Neural cell (in vitro differentiated cells): ENCODE data around the gene KCNRG. TPM values are rescaled to one million over a fixed set of nuclear protein-coding genes. Genes with fewer than 3 reads are reported as not detected.

Experiments
- H2AFZ ChIP-seq: fragments of 200-600, 300-800 bp; sonication (generic), shearing (Covaris generic); 2 replicates; pipeline ENCODE4 v1.6.0; 2014; ENCODE audit warnings: low read depth, mild to moderate bottlenecking, antibody characterized with exemption, low read length, moderate library complexity
- H3F3A ChIP-seq: fragments of 200-600 bp; shearing (Covaris generic); 2 replicates; pipeline ENCODE4 v1.6.1; 2016; ENCODE audit warnings: mild to moderate bottlenecking, moderate library complexity, mixed read lengths, antibody characterized with exemption, low read length; ENCODE audit not compliant: insufficient read depth, poor library complexity, severe bottlenecking
- H3K27ac ChIP-seq: fragments of 200-600, 300-800 bp; sonication (generic), shearing (Covaris generic); 2 replicates; pipeline ENCODE4 v1.5.1; 2014; ENCODE audit warnings: mild to moderate bottlenecking, low read length, moderate library complexity
- H3K27me3 ChIP-seq: fragments of 300-800, 200-600 bp; sonication (generic), shearing (Covaris generic); 2 replicates; pipeline ENCODE4 v1.6.0; 2014; ENCODE audit warnings: mild to moderate bottlenecking, low read depth, low read length, moderate library complexity; ENCODE audit not compliant: insufficient read depth
- H3K36me3 ChIP-seq: fragments of 300-800, 200-600 bp; sonication (generic), shearing (Covaris generic); 2 replicates; pipeline ENCODE4 v1.5.1; 2014; ENCODE audit warnings: mild to moderate bottlenecking, antibody characterized with exemption, low read length, moderate library complexity; ENCODE audit not compliant: insufficient read depth
- H3K4me2 ChIP-seq: fragments of 300-800, 200-600 bp; sonication (generic), shearing (Covaris generic); 2 replicates; pipeline ENCODE4 v1.6.0; 2014; ENCODE audit warnings: mild to moderate bottlenecking, low read length
- H3K4me3 ChIP-seq: fragments of 300-800, 200-600 bp; sonication (generic), shearing (Covaris generic); 2 replicates; pipeline ENCODE4 v1.5.1; 2014; ENCODE audit warnings: mild to moderate bottlenecking, low read length, moderate library complexity
- H3K79me2 ChIP-seq: fragments of 200-600 bp; shearing (Covaris generic); replicated peaks from 2 replicates; pipeline ENCODE4 v1.6.0; 2014; ENCODE audit warnings: mild to moderate bottlenecking, low read length, moderate library complexity; ENCODE audit not compliant: insufficient read depth
- H3K9ac ChIP-seq: fragments of 300-800, 200-600 bp; sonication (generic), shearing (Covaris generic); 2 replicates; pipeline ENCODE4 v1.6.1; 2016; ENCODE audit warnings: mild to moderate bottlenecking, low read length, mixed read lengths
- H3K9me2 ChIP-seq: fragments of 200-600 bp; shearing (Covaris generic); 2 replicates; pipeline ENCODE4 v1.6.1; 2016; ENCODE audit warnings: mild to moderate bottlenecking, low read length, mixed read lengths; ENCODE audit not compliant: insufficient read depth
- H3K9me3 ChIP-seq: fragments of 200-600, 300-800 bp; sonication (generic), shearing (Covaris generic); 2 replicates; pipeline ENCODE4 v1.6.1; 2016; ENCODE audit warnings: mild to moderate bottlenecking, mixed run types, low read length, moderate library complexity, mixed read lengths
- H4K20me1 ChIP-seq: fragments of 200-600 bp; shearing (Covaris generic); 2 replicates; pipeline ENCODE4 v1.6.1; 2016; ENCODE audit warnings: mild to moderate bottlenecking, mixed run types; ENCODE audit not compliant: insufficient read depth
- CTCF ChIP-seq: fragments of 450-650 bp; IDR thresholded peaks from 2 replicates; pipeline ENCODE4 v1.5.1; 2014; ENCODE audit warnings: antibody characterized with exemption, mild to moderate bottlenecking, moderate library complexity; ENCODE audit not compliant: poor library complexity, severe bottlenecking
- EP300 ChIP-seq: fragments of 450-650 bp; conservative IDR thresholded peaks from 2 replicates; pipeline ENCODE4 v1.6.1; 2014; ENCODE audit warnings: antibody characterized with exemption, mild to moderate bottlenecking, moderate library complexity; ENCODE audit not compliant: poor library complexity, severe bottlenecking
- EZH2 ChIP-seq: fragments of 200-600, 300-800 bp; shearing (Covaris generic), sonication (generic); IDR thresholded peaks from 2 replicates; pipeline ENCODE4 v1.6.1; 2014; ENCODE audit warnings: antibody characterized with exemption, low read length, borderline replicate concordance, mild to moderate bottlenecking; ENCODE audit not compliant: insufficient read depth, poor library complexity, severe bottlenecking
- MXI1 ChIP-seq: fragments of 450-650 bp; conservative IDR thresholded peaks from 2 replicates; pipeline ENCODE4 v1.6.1; 2014; ENCODE audit warnings: antibody characterized with exemption, mild to moderate bottlenecking; ENCODE audit not compliant: poor library complexity, severe bottlenecking
- POLR2AphosphoS5 ChIP-seq: IDR thresholded peaks from 2 replicates; pipeline ENCODE4 v1.6.1; 2012
- RAD21 ChIP-seq: fragments of 450-650 bp; conservative IDR thresholded peaks from 2 replicates; pipeline ENCODE4 v1.6.1; 2014; ENCODE audit warnings: antibody characterized with exemption, mild to moderate bottlenecking, moderate library complexity
- SMC3 ChIP-seq: fragments of 450-650 bp; conservative IDR thresholded peaks from 2 replicates; pipeline ENCODE4 v1.6.1; 2014; ENCODE audit warnings: antibody characterized with exemption, mild to moderate bottlenecking, moderate library complexity; ENCODE audit not compliant: poor library complexity
- TAF1 ChIP-seq: IDR thresholded peaks from 2 replicates; pipeline ENCODE4 v1.6.1; 2012; ENCODE audit warnings: low read depth
- polyA plus RNA-seq: library from polyadenylated mRNA; depleted of rRNA; stranded (reverse); fragments of >200 nt; gene quantifications from 2 replicates; pipeline ENCODE4 v1.2.3, GENCODE V29; 2014
- TF ChIP-seq, protein P1 (sequence below): IDR thresholded peaks from 2 replicates; pipeline ENCODE4 v1.6.1; 2012; ENCODE audit warnings: borderline replicate concordance

KCNRG gene
- polyA plus RNA-seq, 1 donor from 2014 or later, result 6.7 TPM

DNA sequence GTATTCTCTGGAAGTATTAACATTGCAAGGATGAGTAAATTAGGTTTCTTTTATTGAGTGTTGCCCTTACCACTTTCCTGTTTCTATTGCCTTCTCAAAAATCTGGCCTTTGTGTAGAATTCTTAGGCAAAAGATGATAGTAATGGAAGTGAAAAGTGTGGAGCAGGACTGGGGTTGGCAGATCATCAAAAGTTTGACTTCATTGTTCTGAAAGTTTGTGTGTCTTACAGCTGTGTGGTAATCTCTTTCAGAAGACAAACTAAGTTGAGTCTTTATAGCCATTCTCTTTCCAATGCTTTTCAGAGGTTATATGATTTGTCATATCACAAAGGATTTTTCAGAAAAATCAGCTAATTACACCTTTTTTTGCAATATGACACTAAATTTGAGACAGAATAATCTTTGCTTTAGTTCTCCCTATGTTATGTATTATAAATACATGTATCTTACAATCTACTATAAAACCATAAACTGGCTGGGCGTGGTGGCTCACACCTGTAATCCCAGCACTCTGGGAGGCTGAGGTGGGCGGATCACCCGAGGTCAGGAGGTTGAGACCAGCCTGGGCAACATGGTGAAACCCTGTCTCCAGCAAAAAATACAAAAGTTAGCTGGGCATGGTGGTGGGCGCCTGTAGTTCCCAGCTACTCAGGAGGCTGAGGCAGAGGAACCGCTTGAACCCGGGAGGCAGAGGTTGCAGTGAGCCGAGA, 8.7 kb upstream of the KCNRG start:
- Histone ChIP-seq H3K9me2 (no peaks in the 10 kb centered on the region), H3F3A (no peaks in the 10 kb centered on the region), H3K79me2 (peaks cover 46% of the 10 kb centered on the region), H2AFZ (no peak overlapping the region), H3K9me3 (no peaks in the 10 kb centered on the region), H3K27ac (no peak overlapping the region), H3K9ac (no peak overlapping the region), H3K4me2 (no peak overlapping the region), H4K20me1 (no peaks in the 10 kb centered on the region), H3K36me3 (no peaks in the 10 kb centered on the region), H3K27me3 (no peaks in the 10 kb centered on the region), H3K4me3 (no peak overlapping the region)
- TF ChIP-seq POLR2AphosphoS5, result no peak
- TF ChIP-seq, protein P1, sequence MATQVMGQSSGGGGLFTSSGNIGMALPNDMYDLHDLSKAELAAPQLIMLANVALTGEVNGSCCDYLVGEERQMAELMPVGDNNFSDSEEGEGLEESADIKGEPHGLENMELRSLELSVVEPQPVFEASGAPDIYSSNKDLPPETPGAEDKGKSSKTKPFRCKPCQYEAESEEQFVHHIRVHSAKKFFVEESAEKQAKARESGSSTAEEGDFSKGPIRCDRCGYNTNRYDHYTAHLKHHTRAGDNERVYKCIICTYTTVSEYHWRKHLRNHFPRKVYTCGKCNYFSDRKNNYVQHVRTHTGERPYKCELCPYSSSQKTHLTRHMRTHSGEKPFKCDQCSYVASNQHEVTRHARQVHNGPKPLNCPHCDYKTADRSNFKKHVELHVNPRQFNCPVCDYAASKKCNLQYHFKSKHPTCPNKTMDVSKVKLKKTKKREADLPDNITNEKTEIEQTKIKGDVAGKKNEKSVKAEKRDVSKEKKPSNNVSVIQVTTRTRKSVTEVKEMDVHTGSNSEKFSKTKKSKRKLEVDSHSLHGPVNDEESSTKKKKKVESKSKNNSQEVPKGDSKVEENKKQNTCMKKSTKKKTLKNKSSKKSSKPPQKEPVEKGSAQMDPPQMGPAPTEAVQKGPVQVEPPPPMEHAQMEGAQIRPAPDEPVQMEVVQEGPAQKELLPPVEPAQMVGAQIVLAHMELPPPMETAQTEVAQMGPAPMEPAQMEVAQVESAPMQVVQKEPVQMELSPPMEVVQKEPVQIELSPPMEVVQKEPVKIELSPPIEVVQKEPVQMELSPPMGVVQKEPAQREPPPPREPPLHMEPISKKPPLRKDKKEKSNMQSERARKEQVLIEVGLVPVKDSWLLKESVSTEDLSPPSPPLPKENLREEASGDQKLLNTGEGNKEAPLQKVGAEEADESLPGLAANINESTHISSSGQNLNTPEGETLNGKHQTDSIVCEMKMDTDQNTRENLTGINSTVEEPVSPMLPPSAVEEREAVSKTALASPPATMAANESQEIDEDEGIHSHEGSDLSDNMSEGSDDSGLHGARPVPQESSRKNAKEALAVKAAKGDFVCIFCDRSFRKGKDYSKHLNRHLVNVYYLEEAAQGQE, result no peak
- TF ChIP-seq RAD21, result no peak
- TF ChIP-seq SMC3, result no peak
- no peak for TF ChIP-seq TAF1
- TF ChIP-seq CTCF, result no peak
- no peak for TF ChIP-seq EP300
- TF ChIP-seq MXI1, result no peak
- no peak for TF ChIP-seq EZH2

- peaks cover 22% of the 10 kb centered on the region for H3K79me2 ChIP-seq
- H3K4me2 ChIP-seq, result no peak overlapping the region
- no peaks in the 10 kb centered on the region for H4K20me1 ChIP-seq
- H3K4me3 ChIP-seq, result no peak overlapping the region
- no peaks in the 10 kb centered on the region for H3K9me3 ChIP-seq
- no peaks in the 10 kb centered on the region for H3F3A ChIP-seq
- TF ChIP-seq TAF1 (no peak), POLR2AphosphoS5 (no peak), RAD21 (no peak), MXI1 (no peak), CTCF (no peak), SMC3 (no peak)
- TF ChIP-seq, protein P1, result no peak
- H3K27me3 ChIP-seq, result no peaks in the 10 kb centered on the region
- H3K27ac ChIP-seq, result no peak overlapping the region
- no peak overlapping the region for H2AFZ ChIP-seq
- H3K36me3 ChIP-seq, result peaks cover 4% of the 10 kb centered on the region
- H3K9ac ChIP-seq, result no peak overlapping the region
- no peaks in the 10 kb centered on the region for H3K9me2 ChIP-seq
Observed at GRCh38 chr13:50011461-50011860, 3.8 kb upstream of the KCNRG start.
